ENCODE measurements around the gene PHRF1. TPM values are rescaled to one million over a fixed set of nuclear protein-coding genes. Genes with fewer than 3 reads are reported as not detected.
A peak's percentile ranks its signal among the peaks of the same experiment; 100 is the strongest.

PHRF1 gene, protein sequence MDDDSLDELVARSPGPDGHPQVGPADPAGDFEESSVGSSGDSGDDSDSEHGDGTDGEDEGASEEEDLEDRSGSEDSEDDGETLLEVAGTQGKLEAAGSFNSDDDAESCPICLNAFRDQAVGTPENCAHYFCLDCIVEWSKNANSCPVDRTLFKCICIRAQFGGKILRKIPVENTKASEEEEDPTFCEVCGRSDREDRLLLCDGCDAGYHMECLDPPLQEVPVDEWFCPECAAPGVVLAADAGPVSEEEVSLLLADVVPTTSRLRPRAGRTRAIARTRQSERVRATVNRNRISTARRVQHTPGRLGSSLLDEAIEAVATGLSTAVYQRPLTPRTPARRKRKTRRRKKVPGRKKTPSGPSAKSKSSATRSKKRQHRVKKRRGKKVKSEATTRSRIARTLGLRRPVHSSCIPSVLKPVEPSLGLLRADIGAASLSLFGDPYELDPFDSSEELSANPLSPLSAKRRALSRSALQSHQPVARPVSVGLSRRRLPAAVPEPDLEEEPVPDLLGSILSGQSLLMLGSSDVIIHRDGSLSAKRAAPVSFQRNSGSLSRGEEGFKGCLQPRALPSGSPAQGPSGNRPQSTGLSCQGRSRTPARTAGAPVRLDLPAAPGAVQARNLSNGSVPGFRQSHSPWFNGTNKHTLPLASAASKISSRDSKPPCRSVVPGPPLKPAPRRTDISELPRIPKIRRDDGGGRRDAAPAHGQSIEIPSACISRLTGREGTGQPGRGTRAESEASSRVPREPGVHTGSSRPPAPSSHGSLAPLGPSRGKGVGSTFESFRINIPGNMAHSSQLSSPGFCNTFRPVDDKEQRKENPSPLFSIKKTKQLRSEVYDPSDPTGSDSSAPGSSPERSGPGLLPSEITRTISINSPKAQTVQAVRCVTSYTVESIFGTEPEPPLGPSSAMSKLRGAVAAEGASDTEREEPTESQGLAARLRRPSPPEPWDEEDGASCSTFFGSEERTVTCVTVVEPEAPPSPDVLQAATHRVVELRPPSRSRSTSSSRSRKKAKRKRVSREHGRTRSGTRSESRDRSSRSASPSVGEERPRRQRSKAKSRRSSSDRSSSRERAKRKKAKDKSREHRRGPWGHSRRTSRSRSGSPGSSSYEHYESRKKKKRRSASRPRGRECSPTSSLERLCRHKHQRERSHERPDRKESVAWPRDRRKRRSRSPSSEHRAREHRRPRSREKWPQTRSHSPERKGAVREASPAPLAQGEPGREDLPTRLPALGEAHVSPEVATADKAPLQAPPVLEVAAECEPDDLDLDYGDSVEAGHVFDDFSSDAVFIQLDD (N-terminal part only)
- total RNA-seq: 10 to 100 TPM; 11.8 to 21.2 (median 17.9) TPM
- 10 to 100 TPM in 2 of 3 donors, 1 to 10 TPM in 1; 6.6 to 29.3 (median 11.3) TPM for polyA plus RNA-seq

DNA sequence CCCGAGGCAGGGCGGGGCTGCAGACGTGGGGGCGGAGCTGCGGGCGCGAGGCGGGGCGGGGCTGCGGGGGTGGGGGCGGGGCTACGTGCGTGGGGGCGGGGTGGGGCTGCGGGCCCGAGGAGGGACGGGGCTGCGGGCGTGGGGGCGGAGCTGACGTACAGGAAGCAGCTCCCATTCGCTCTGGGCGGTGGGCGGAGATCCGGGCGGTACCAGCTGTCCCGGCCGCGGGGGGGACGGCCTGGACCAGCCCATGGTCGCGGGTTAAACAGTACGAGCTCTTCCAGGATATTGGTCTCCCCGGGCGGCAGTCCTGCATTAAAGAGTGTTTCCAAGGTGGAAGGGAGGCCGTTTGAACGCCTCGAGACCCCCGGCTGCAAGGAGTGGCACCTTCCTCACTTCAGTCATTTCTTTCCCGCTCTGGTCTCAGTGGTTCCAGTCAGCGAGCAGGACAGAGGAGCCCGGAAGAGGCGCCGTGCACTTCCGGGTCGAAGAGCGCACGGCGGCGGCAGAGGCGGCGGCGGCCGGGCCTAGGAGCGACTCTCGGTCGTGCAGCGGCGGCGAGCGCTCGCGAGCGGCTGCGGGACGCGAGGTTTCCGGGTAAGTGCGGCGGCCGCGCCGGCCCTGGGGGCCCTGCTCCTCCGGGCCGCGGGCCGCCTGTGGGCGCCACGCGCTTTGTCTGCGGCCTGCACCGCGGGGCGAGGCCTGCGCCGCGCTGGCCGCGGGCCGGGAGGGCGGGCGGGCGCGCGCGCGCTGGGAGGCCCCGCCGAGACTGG, at the start of gene PHRF1:
Gene PHRF1 (plus strand): TSS at position 475 of the 773 bp plus-strand sequence. CDS start 5,043 bp downstream, outside the sequence.
- 1% methylated on average over 99 of the region's 99 CpGs for WGBS, 2 donors
- H3K27ac ChIP-seq: peak within 1 kb of the TSS; percentile 83 to 94 (median 88)
- no peaks in the 10 kb centered on the region for H3K9me3 ChIP-seq
- H3K4me3 ChIP-seq: peak within 1 kb of the TSS; percentile 76 to 90 (median 83)
- peaks cover 0 to 56% (median 51%) of the 10 kb centered on the region in 4 donors for H3K4me1 ChIP-seq
- peak; percentile 28 to 36 for TF ChIP-seq POLR2A (IDR thresholded peaks at IDR 0.05)
- peak in 2 of 4 donors; percentile 10 to 14 for TF ChIP-seq EP300 (IDR thresholded peaks at IDR 0.05)
- peak; percentile 77 to 95 (median 88) for TF ChIP-seq POLR2AphosphoS5 (IDR thresholded peaks at IDR 0.05)
- TF ChIP-seq, protein P1, sequence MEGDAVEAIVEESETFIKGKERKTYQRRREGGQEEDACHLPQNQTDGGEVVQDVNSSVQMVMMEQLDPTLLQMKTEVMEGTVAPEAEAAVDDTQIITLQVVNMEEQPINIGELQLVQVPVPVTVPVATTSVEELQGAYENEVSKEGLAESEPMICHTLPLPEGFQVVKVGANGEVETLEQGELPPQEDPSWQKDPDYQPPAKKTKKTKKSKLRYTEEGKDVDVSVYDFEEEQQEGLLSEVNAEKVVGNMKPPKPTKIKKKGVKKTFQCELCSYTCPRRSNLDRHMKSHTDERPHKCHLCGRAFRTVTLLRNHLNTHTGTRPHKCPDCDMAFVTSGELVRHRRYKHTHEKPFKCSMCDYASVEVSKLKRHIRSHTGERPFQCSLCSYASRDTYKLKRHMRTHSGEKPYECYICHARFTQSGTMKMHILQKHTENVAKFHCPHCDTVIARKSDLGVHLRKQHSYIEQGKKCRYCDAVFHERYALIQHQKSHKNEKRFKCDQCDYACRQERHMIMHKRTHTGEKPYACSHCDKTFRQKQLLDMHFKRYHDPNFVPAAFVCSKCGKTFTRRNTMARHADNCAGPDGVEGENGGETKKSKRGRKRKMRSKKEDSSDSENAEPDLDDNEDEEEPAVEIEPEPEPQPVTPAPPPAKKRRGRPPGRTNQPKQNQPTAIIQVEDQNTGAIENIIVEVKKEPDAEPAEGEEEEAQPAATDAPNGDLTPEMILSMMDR (IDR thresholded peaks at IDR 0.05): no peak
- no peaks in the 10 kb centered on the region for H3K36me3 ChIP-seq
- DNase-seq: peak; percentile 99
- intact Hi-C loops (cut with DNase I): loop anchor here (5.0 kb wide), 2 partner anchors 41 to 121 kb away; partner anchors contain the start of genes DEAF1, IRF7 and TMEM80
- peaks cover 0 to 12% (median 6%) of the 10 kb centered on the region in 3 donors for H3K27me3 ChIP-seq

DNA sequence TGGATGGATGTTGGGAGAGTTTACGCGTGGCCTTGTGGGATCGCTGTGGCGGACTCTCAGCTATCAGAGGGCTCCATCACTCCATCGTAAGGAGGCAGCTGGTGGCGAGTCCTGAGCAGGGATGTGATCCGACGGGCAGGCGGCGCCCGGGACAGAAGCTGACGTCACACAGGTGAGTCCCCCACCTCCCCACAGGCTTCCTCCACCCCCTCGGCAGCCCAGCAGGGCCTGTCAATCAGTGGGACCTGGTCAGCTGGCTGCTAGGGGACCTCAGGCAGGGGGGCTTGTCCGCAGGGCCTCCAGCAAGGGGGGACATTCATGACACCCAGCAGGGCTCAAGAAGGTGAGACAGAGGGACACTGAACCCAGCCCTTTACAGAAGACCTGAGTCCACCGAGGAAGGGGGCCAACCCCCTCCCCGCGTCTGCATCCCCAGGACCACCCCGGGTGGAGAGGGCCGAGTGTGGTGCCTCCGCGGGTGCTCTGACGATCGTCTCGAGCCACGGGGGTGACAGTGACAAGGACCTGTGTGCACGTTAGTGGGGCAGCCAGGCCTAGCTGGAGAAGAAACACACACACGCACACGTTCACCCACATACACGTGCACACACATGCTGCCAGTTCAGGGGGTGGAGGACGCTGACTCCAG, 48.0 kb upstream of the PHRF1 start:
- Histone ChIP-seq H3K9me3 (no peaks in the 10 kb centered on the region), H3K27me3 (no peaks in the 10 kb centered on the region), H3K4me1 (peaks cover 0 to 2% (median 0%) of the 10 kb centered on the region in 4 donors), H3K27ac (no peak overlapping the region), H3K4me3 (no peak overlapping the region), H3K36me3 (peaks cover 0 to 23% (median 18%) of the 10 kb centered on the region in 4 donors)
- TF ChIP-seq POLR2A (IDR thresholded peaks at IDR 0.05) (no peak), EP300 (IDR thresholded peaks at IDR 0.05) (no peak), POLR2AphosphoS5 (IDR thresholded peaks at IDR 0.05) (no peak)
- TF ChIP-seq, protein P1 (IDR thresholded peaks at IDR 0.05): no peak
- intact Hi-C loops (cut with DNase I): no loop called here
- no peak for DNase-seq
- WGBS, 2 donors: 86 to 87% methylated on average over 30 of the region's 30 CpGs

DNA sequence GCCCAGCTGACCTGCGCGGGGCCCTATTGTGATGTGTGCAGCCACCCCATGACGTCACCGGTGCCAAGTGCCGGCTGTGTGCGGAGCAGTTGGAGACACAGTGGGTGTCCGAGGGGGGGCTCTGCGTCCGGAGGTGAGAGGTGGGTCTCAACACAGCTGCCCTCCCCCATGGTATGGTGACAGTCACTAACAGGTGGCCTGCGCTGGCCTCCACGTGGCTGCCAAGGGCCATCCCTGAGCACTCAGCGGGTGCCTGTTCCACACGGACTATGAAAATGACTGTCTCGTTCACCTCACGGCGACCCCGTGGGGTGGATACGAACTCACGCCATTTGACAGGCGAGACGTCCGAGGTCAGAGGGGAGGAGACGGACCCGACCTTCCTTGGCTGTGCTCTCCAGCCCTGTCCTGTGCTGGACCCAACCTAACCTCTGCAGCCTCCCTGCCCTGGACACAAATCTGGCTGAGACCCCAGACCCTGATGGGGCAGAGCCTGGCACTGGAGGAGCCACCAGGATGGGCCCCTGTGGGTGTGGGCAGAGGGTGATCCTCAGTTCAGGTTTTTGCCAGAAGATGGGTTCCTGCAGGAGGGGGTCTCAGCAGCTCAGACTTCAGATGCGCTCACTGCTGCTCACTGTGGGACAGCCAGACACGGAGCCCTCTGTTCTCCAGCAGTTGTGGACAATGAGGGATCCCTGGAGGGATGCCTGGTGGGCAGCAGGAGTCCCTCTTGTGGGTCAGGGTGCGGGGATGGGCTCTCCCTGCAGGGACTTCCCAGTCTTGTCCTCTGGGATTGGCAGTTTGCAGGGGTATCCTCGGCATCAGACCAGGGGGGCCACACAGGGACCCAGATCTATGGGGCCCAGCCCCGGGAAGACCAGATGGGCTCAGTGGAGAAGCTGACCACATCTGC, 47.2 kb upstream of the PHRF1 start:
- no peak overlapping the region for H3K4me3 ChIP-seq
- no peaks in the 10 kb centered on the region for H3K27me3 ChIP-seq
- no peak for DNase-seq
- peaks cover 0 to 28% (median 22%) of the 10 kb centered on the region in 4 donors for H3K36me3 ChIP-seq
- 78 to 82% methylated on average over 29 of the region's 29 CpGs for WGBS, 2 donors
- intact Hi-C loops (cut with DNase I): no loop called here
- H3K4me1 ChIP-seq: peaks cover 0 to 10% (median 5%) of the 10 kb centered on the region in 4 donors
- no peaks in the 10 kb centered on the region for H3K9me3 ChIP-seq
- TF ChIP-seq, protein P1 (IDR thresholded peaks at IDR 0.05): no peak
- TF ChIP-seq POLR2A (IDR thresholded peaks at IDR 0.05) (no peak), POLR2AphosphoS5 (IDR thresholded peaks at IDR 0.05) (no peak), EP300 (IDR thresholded peaks at IDR 0.05) (no peak)
- no peak overlapping the region for H3K27ac ChIP-seq
